Measurements from ENCODE around the gene ADD2.

ADD2 gene

GRCh38 chr2:70728128-70728527 lies 39.9 kb downstream of the ADD2 start:
- H3K36me3 Mint-ChIP-seq = no peaks in the 10 kb centered on the region
- H3K4me3 Mint-ChIP-seq = no peak overlapping the region
- H3K27ac Mint-ChIP-seq = no peak overlapping the region
- H3K9me3 Mint-ChIP-seq (ENCODE audit: low read depth) = no peaks in the 10 kb centered on the region
- H3K27me3 Mint-ChIP-seq = no peaks in the 10 kb centered on the region
- H3K4me1 Mint-ChIP-seq (ENCODE audit: low read depth) = no peaks in the 10 kb centered on the region

GRCh38 chr2:70726947-70727725 lies 40.9 kb downstream of the ADD2 start:
- Mint-ChIP-seq H3K27ac (no peak overlapping the region), H3K4me3 (no peak overlapping the region), H3K9me3 (ENCODE audit: low read depth) (no peaks in the 10 kb centered on the region), H3K27me3 (no peaks in the 10 kb centered on the region), H3K4me1 (ENCODE audit: low read depth) (no peaks in the 10 kb centered on the region), H3K36me3 (no peaks in the 10 kb centered on the region)

GRCh38 chr2:70725505-70725904 lies 42.5 kb downstream of the ADD2 start:
- Mint-ChIP-seq H3K27me3 (no peaks in the 10 kb centered on the region), H3K4me3 (no peak overlapping the region), H3K9me3 (ENCODE audit: low read depth) (no peaks in the 10 kb centered on the region), H3K36me3 (peaks cover 3% of the 10 kb centered on the region), H3K27ac (no peak overlapping the region), H3K4me1 (ENCODE audit: low read depth) (no peaks in the 10 kb centered on the region)

DNA sequence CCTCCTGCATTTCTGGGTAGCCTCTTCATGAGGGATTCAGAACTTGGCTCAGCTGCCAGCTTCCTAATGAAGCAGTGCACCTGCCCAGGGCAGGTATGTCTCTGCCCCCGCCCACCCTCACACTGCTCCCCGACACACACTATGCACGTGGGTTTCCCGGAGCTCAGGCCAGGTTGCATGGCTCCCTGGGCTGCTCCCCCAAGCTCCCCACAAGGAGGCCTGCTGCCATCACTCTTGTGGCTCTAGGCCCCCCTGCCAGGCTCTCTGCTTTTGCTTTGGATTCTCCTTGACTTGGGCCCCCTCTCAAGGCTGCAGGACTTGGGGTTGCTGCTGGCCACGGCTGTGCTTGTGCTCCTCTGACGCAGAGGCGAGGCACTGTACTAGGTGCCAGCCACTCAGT lies 43.6 kb downstream of the ADD2 start:
- peaks cover 3% of the 10 kb centered on the region for H3K36me3 Mint-ChIP-seq
- no peaks in the 10 kb centered on the region for H3K4me1 Mint-ChIP-seq (ENCODE audit: low read depth)
- no peak overlapping the region for H3K27ac Mint-ChIP-seq
- no peaks in the 10 kb centered on the region for H3K27me3 Mint-ChIP-seq
- no peaks in the 10 kb centered on the region for H3K9me3 Mint-ChIP-seq (ENCODE audit: low read depth)
- no peak overlapping the region for H3K4me3 Mint-ChIP-seq

DNA sequence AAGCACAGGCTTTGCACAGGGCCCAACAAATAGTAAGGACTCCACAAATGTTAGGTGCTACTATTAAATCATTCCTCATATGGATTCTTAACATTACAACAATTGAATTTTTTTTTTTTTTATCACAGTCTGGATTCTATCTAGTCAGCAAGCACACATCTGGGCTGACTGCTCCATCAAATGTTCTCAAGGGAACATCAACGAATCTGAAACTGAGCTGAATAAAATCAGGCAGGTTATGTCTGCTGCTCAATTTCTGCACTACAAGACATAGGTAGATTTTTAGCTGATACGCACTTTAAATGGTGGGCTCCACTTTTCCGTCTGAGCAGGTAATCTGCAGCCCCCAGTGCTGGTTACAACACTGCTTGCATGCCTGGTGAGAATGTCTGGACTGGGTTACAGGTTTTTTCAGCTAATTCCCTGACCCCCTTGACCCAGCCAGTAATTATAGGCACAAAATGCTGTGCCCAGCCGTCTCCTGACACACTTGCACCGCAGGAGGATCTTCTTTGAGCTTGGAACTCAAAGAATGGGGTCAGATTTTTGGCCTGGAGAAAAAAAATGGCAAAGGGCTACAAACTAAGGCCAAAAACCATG lies 44.6 kb downstream of the ADD2 start:
- H3K27ac Mint-ChIP-seq = no peak overlapping the region

GRCh38 chr2:70720124-70720523 lies 47.9 kb downstream of the ADD2 start:
- no peak overlapping the region for H3K4me3 Mint-ChIP-seq

More for the DNA sequence above, 44.6 kb downstream of the ADD2 start:
- Mint-ChIP-seq H3K4me3 (no peak overlapping the region), H3K36me3 (peaks cover 3% of the 10 kb centered on the region), H3K27me3 (no peaks in the 10 kb centered on the region), H3K9me3 (ENCODE audit: low read depth) (no peaks in the 10 kb centered on the region), H3K4me1 (ENCODE audit: low read depth) (no peaks in the 10 kb centered on the region)

GRCh38 chr2:70719231-70719630 lies 48.8 kb downstream of the ADD2 start:
- Mint-ChIP-seq H3K27ac (no peak overlapping the region), H3K27me3 (no peaks in the 10 kb centered on the region), H3K4me3 (no peak overlapping the region), H3K36me3 (peaks cover 3% of the 10 kb centered on the region), H3K9me3 (ENCODE audit: low read depth) (no peaks in the 10 kb centered on the region), H3K4me1 (ENCODE audit: low read depth) (no peaks in the 10 kb centered on the region)

More at GRCh38 chr2:70720124-70720523, 47.9 kb downstream of the ADD2 start:
- no peaks in the 10 kb centered on the region for H3K27me3 Mint-ChIP-seq
- no peaks in the 10 kb centered on the region for H3K4me1 Mint-ChIP-seq (ENCODE audit: low read depth)
- H3K27ac Mint-ChIP-seq = no peak overlapping the region
- no peaks in the 10 kb centered on the region for H3K9me3 Mint-ChIP-seq (ENCODE audit: low read depth)
- peaks cover 3% of the 10 kb centered on the region for H3K36me3 Mint-ChIP-seq

GRCh38 chr2:70718736-70719135 lies 49.3 kb downstream of the ADD2 start:
- Mint-ChIP-seq H3K27ac (no peak overlapping the region), H3K4me3 (no peak overlapping the region), H3K9me3 (ENCODE audit: low read depth) (no peaks in the 10 kb centered on the region), H3K27me3 (no peaks in the 10 kb centered on the region), H3K4me1 (ENCODE audit: low read depth) (no peaks in the 10 kb centered on the region), H3K36me3 (peaks cover 3% of the 10 kb centered on the region)

DNA sequence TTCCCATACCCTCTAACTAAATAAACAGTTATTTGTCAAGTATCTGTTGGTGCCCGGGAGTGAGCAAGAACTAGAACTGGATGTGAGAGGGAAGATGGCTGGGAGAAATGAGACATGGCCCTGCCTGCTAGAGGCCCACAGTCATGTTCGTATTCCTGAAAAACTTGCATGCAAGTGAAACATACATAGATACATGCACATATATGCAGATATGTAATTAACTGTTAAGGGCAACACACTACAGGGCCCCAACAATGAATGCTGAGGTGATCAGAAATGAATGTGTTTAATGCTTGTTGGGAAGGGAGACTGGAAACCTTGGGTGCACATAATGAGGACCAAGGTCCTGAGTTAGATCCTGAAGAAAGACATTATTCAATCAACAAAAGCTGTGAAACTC lies 49.8 kb downstream of the ADD2 start:
- no peak overlapping the region for H3K27ac Mint-ChIP-seq
- H3K9me3 Mint-ChIP-seq (ENCODE audit: low read depth) = no peaks in the 10 kb centered on the region
- no peaks in the 10 kb centered on the region for H3K27me3 Mint-ChIP-seq
- no peak overlapping the region for H3K4me3 Mint-ChIP-seq
- H3K36me3 Mint-ChIP-seq = peaks cover 3% of the 10 kb centered on the region
- no peaks in the 10 kb centered on the region for H3K4me1 Mint-ChIP-seq (ENCODE audit: low read depth)

GRCh38 chr2:70717431-70718038 lies 50.5 kb downstream of the ADD2 start:
- H3K9me3 Mint-ChIP-seq (ENCODE audit: low read depth) = no peaks in the 10 kb centered on the region
- H3K4me1 Mint-ChIP-seq (ENCODE audit: low read depth) = no peaks in the 10 kb centered on the region
- no peaks in the 10 kb centered on the region for H3K27me3 Mint-ChIP-seq
- H3K4me3 Mint-ChIP-seq = no peak overlapping the region
- H3K27ac Mint-ChIP-seq = no peak overlapping the region
- peaks cover 3% of the 10 kb centered on the region for H3K36me3 Mint-ChIP-seq

DNA sequence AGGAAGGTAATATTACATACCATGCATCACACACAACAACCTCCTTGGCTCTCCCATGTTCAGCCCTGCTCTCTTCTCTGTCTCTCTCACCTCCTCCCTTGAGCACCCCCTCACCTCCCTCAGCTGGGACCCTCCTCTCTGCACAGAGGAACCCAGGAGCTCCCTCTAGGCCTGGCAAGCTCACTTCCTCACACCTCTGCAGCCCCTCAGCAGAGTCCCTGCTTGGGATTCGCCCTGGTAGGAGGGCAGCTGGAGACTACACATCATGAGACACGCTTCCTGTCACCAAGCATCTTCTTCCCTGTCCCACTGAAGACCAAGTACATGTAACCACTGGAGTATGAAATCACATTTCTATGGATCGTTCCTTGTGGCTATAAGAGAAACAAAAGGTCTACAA lies 51.0 kb downstream of the ADD2 start:
- Mint-ChIP-seq H3K27me3 (no peaks in the 10 kb centered on the region), H3K27ac (no peak overlapping the region), H3K4me1 (ENCODE audit: low read depth) (no peaks in the 10 kb centered on the region), H3K4me3 (no peak overlapping the region), H3K36me3 (peaks cover 3% of the 10 kb centered on the region), H3K9me3 (ENCODE audit: low read depth) (no peaks in the 10 kb centered on the region)

DNA sequence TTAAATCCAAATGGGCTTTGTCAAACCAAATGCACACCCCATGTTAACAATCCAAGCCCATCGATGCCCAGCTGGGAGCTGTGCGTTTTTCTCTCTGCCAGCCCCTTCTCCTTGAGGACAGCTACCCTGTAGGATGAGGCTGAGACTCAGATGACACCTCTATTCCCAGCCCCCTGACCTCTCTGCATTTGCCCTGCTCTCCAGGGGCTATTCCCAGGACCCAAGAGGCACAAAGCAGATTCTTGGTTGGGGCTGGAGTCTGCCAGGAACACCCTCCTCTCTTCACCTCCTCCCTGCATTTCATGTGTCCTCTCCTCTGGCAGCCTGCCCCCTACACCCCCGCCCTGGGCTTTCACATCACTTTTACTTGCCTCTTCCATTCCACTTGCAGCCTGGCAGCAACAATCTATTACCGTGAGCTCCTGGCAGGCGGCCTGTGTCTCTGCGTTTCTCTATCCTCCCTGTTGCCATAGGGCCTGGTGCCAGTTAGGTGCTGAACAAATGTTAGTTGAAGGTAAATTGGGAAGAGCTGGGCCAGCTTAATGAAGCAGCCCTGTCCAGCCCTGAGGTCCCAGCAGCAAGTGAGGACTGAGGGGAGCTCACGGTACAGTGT lies 51.8 kb downstream of the ADD2 start:
- Mint-ChIP-seq H3K36me3 (peaks cover 3% of the 10 kb centered on the region), H3K4me3 (no peak overlapping the region), H3K4me1 (ENCODE audit: low read depth) (no peaks in the 10 kb centered on the region), H3K27ac (no peak overlapping the region), H3K9me3 (ENCODE audit: low read depth) (no peaks in the 10 kb centered on the region), H3K27me3 (no peaks in the 10 kb centered on the region)

- Mint-ChIP-seq H3K4me3 (no peak overlapping the region), H3K27ac (no peak overlapping the region), H3K27me3 (no peaks in the 10 kb centered on the region), H3K9me3 (ENCODE audit: low read depth) (no peaks in the 10 kb centered on the region), H3K4me1 (ENCODE audit: low read depth) (no peaks in the 10 kb centered on the region), H3K36me3 (no peaks in the 10 kb centered on the region)
Observed at GRCh38 chr2:70715071-70715985, 52.7 kb downstream of the ADD2 start.

DNA sequence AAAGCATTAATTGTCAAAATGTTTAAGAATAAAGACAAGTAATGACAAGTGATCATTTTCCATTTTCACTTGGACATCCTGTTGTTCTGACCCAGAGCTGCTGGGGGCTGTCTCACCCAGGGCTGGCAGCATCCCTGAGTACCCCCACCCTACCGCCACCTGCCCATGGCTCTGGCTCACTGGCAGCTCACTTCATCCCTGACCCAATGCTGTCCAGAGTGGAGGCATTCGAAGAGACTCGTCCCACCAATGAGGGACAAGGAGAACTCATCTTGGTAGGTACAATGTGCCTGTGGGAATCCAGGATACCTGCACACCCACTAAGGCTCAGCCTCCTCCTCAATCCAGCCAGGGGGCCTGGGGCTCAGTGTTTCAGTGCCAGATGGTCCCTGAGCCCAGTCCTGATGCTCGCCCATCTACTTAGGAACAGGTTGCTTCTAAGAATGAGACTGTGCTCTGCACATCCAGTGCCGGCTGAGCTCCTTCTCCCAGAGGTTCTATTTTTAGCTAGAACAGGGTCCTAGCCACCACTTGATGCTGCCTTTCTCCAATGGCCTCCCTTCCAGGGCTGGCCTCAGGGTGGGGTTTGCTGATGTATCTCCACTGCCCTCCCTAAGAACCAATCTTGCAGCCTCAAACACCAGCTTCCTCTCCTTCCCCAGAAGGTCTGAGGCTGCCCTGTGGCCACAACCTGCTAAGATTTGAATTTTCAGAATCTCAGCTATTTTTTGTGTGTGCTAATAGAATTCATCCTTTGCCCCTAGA lies 53.7 kb downstream of the ADD2 start:
- Mint-ChIP-seq H3K36me3 (no peaks in the 10 kb centered on the region), H3K27ac (no peak overlapping the region), H3K4me1 (ENCODE audit: low read depth) (no peaks in the 10 kb centered on the region), H3K4me3 (no peak overlapping the region), H3K9me3 (ENCODE audit: low read depth) (no peaks in the 10 kb centered on the region), H3K27me3 (no peaks in the 10 kb centered on the region)

Measured in activated naive CD8-positive, alpha-beta T cell (primary cell).